KBM-7 (cell line): Measurements from ENCODE around the gene BIN1.

Experiments
- DNase-seq: peaks from one replicate; pipeline ENCODE4 v3.0.0-alpha.2; 2015
- in situ Hi-C: fragments of 300-500 bp; cut with MboI; formaldehyde crosslinking; loops from 2 replicates; pipeline ENCODE4 v1.14.3; 2020; ENCODE audit warnings: low sequenced_read_pairs, low pct_unique_long_range_greater_than_20kb, mixed read lengths

The BIN1 gene

DNA sequence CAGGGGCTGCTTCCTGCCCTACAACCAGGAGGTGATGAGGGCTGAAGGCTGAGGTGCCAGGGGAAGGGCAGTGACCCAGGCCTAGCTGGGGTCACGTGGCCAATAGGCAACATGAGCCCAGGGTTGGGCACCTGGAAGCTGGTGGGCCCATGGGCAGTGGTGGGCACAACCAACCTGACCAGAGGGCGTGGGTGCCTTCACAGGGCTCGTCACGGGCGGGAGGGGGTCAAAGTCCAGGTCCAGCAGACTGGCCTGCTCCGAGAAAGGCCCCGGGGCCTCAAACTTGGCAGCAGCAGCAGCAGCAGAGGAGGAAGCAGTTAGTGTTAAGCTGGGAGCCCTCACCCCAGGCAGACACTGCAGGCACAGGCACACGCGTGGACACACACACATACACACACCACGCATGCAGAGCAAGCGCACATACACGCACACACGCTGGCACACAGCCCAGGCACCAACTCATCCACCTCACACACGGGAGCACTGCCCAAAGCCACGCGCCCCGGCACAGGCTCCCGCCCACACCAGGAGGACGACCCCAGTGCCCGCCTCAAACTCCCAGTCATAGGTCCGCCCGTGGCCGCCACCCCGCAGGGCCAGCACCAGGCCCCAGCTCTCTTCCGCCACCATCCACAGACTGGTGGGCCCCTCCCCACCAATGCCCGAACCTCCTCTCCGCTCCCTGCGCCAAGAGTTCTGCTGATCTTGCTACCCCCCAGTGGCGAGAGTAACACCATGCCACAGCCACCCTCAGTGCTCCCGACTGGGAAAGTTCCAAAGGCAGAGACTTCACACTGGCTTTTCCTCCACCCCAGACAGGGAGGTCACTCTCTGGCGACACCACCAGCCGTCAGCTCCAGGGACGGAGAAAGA is 53.0 kb downstream of the BIN1 start:
- in situ Hi-C loops, result no loop called here
- DNase-seq, result no peak

DNA sequence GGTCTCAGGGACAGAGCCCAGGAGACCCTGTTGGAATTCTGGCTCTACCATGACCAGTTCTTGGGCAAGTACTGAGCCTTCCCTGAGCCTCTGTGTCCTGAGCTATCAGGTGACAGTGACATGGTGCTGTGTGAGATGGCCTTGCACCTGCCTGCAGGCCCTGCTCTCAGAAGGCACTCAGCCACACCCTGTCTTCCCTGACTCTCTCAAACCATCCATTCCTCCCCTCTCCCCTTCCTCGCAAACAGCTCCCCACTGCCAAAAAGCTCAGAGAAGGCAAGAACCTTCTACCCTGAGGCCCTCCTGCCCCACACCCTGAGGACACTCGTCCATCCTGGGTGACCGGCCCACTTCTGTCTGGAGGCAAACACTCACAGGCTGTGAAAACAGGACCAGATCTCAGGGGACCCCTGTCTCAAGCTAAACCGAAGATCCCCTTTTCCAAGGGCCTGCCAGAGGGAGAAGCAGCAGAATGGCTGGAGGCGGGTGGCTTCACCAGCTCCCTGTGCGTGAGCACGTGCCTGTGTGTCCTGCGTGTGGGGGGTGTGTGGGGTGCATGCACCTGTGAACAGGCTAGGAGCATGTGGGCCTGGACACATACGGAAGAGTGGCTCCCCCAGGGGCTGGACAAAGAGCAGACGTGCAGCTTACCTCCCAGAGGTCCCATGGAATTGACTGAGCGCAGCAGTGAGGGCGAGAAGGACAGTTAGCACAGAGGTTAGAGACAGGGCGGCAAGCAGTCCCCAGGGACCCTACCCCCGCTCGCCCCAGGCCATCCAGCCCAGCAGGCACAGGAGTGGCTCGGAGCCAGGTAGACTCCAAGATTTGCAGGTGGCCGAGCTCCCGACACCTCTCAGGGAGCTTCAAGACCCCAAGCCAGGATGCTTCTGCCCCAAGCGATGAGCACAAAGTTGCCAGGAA is 53.9 kb downstream of the BIN1 start:
- in situ Hi-C loops, result no loop called here
- no peak for DNase-seq

DNA sequence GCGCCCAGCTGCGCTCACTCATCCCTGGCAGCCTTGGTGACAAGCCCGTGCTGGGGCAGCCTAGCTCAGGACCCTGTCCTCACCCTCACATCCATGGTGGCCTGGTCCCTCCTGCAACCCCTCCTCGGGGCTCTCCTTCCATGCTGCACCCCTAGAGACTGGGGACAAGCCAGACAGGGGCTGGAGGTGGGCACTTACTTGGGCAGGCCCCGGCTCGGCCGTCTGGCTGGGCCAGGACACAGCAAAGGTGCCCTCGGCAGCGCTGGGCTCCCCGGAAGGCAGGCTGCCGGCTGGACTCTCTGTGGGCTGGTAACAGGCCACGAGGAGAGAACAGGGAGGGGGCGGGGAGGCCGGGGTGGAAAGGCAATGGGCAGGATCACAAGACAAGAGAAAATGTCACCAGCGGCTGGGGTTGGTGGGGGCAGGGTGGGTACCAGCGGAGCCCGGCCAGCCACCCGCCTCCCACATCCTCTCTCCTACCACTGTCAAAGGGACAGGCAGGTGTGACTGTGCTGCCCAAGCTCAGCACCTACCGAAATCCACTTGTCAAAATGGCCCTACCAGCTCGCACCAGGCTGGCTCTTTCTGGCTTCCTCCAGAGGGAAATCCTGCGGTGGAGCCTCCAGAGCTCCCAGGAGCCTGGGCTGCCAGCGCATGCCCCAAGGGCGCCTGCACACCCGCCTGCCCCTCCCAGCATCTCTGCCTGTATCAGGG is 54.7 kb downstream of the BIN1 start:
- in situ Hi-C loops, result no loop called here
- DNase-seq, result no peak

DNA sequence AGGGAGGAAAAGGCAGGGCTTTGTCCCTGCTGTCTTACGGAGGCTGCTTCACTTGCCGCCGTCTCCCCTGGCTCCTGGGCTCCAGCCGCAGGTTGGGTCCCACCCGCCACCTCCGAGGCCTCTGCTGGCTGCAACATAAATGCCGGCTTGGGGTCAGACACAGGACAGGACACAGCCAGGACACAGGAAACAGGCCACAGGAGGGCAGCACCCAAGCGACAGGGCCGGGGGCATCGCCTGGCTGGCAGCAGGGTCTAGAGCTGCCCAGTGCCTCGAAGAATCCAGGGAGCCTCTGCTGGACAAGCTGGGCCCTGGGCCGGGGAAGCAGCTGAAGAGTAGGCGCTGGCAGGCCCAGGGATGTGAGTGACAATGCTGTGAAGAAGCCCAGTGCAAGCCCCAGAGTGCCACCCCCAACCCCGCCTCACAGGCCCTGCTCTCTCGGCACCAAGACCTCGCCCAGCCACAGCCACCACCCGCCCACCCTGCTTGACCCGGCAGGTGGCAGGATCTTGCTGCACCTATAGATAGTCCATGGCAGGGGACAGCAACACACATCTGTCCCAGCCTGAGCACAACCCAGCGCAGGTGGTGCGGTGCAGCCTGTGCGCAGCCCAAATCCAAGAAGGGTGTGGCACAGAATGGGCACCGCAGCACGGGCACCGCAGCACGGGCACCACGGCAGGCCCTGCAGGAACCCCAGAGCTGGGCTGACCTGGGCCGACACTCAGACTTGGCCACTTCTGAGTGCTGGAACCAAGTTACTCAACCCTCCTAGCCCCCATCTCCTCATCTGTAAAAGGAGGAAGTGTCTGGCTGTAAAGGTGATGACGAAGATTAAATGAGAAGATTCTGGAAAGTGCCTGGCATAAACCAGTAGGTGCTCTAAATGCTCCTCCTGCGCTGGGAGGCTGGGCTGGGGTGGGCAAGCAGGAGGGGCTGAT is 55.6 kb downstream of the BIN1 start:
- DNase-seq, result no peak
- in situ Hi-C loops, result no loop called here

DNA sequence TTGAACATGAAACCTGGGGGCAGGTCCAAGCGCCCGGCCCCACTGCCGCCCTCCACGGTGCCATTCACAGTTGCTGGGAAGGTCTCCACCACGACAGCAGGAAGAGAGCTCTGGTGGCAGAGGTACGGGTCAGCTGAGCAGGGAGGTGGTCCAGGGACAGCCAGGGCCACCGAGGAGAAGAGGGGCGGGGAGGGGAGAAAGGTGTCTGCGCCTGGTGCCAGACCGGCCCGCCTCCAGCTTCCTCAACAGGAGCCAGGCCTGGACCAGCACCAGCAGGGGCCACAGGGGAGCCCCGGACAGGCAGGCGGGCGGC is 56.2 kb downstream of the BIN1 start:
- DNase-seq, result no peak
- in situ Hi-C loops, result no loop called here

DNA sequence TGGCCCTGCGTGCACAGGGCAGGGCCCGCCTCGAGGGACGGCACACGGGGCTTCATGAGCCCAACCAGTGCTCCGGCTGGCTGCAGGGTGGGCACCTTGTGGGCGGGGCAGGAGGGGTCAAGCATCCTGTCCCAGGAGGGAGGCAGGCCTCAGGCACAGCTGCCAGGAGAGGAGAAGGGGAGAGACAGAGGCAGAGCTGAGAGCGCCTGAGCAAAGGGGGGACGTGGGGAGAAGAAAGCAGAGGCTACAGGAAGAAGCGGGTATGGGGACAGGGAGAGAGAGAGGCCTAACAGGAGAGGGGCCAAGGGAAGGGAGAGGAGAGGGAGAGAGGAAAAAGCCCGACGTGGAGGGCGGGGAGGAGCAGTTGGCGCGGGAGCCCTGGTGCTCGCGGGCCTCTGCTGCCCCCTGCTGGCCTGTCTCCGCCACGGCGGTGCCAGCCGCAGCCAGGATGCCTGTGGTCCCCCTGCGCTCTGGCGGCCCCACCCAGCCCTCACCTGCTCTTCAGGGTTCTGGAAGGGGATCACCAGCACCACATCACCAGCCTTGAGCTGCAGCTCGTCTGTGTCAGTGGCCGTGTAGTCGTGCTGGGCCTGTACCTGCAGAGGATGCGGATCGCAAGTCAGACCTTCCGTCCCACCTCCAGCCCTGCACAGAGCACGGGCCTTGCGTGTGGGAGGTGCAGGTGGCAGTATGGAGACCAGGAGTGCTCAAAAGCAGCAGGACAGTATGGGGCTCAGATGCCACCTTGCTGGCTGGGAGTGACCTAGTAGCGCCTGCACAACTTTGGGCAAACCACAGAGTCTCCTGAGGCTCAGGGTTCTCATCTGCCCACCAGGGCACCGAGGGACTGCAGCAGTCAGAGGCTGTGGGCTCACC is 56.8 kb downstream of the BIN1 start:
- peak; percentile 62 for DNase-seq
- in situ Hi-C loops, result no loop called here

DNA sequence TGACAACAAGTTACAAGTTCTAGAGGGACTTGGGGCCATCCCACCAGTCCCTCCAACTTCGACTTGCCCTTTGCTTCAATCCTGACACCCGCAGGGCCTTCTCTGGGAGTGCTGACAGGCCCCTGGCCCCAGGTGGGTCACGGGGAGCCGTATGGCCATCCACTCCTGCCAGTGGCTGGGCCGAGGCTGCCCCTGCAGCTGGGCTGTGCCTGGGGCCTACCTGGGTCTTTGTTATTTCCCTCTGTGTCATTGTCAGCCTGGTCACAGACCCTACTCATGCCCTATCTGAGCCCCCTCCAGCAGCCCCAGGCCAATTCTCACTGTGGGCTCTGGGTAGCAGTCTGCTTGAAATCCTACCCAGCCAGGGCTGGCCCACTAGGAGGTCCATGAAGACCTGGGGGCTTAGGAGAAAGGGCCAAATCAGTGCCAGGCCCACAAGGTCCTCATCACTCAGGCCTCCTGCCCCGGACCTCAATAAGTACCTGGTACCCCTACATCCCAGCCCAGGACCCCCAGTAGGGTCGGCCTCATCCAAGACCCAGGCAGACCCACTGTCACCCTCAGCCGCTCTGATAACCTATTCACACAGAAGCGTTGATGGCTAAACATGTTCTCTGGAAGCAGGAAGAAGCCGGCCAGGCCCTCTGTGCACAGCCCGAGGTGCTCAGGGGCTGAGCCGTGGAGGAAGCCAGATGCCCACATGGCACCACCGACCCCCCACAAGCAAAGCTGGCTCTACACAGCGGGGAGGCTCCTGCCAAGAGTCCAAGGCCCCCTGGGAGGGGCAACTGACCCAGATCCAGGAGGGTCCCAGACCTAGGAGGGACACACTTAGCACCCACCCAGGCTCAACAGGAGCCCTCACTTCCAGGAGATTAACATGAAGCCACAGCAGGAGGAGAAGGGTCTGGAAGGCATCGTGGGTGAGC is 57.7 kb downstream of the BIN1 start:
- in situ Hi-C loops, result no loop called here
- DNase-seq, result no peak

DNA sequence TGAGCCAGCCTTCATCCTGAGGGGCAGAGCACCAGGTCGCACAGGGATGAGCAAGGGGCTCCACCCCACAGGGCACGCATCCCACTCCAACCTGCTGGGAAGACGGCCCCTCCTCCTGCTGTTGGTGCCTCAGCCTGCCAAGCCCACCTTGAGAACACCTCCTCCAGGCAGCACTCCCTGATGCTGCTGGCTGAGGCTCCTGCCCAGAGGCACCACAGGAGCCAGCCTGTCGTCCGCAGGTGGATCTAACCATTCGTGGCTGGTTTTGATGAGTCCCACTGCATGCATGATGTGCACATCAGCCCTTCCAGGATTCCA is 58.4 kb downstream of the BIN1 start:
- no peak for DNase-seq
- in situ Hi-C loops, result no loop called here

DNA sequence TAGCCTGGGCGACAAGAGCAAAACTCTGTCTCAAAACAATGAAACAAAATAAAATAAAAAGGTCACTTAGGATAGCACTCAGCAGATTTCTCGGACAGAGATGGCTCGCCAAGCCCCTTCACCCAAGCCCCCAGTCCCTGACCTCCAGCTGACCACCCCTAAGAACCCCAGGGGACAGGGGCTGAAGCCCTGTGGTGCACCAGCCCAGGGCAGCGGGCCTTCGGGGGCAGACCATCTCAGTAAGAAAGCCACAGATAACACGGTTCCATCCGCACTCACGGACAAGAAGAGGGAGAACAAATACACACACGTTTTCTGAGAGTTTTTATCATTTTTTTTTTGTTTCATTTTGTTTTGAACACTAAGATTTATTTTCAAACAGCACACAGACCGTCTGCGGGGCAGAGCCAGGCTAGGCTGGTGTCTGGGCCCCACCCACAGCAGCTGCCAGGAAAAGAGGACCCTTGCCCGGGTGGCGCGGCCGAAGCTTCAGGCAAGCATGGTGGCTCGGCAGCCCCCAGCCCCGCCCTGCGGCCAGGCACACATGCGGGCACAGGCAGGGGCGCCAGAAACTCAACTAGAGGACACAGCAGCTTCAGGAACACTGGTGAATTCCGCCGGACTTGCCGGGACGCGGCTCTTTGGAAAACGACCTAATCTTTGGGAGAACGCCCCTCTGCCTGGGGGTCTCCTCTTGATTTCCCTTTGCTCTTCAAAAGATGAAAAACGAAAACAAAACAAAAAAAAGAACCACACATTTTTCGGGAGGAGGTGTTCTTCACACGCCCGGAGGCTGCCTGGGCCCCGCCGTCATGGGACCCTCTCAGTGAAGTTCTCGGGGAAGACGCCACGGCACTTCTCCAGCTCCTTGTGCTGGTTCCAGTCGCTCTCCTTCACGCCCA is 59.0 kb downstream of the BIN1 start:
- DNase-seq, result no peak
- in situ Hi-C loops, result no loop called here

DNA sequence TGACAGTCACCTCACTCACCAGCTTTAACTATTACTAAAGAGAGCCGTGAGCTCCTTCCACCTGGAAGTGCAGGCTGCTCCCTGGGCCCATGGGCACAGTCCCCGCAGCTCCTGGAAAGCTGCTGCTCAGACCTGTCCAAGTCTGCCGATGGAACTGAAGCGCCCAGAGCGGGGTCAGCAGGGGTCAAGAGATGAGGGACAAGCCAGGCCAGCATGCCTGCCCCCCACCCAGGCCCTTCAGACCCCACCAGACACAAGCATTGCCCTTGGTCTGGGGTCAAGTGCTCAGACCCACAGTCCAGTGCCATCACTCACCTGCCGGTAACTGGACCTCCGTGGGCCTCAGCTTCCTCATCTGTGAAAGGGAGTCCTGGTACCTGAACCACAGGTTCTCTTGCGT is 59.9 kb downstream of the BIN1 start:
- DNase-seq, result no peak
- in situ Hi-C loops, result no loop called here

DNA sequence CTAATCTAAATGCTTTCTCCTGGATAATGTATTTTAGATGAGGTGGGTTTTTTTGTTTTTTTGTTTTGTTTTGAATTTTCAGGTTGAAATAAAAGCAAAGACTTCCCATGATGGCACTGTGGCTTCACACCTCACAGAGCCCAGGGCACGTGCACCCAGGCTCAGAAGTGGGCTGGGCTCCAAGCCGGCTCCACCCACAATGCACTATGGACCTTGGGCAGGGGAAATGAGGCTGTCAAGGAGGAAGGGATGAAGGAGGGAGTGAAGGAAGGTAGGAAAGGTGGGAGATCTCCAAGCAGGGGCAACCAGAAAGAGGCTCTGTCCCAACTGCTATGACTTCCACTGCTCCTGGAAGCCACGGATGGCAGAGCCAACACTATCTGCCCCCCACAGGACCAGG is 60.4 kb downstream of the BIN1 start:
- in situ Hi-C loops, result no loop called here
- no peak for DNase-seq

DNA sequence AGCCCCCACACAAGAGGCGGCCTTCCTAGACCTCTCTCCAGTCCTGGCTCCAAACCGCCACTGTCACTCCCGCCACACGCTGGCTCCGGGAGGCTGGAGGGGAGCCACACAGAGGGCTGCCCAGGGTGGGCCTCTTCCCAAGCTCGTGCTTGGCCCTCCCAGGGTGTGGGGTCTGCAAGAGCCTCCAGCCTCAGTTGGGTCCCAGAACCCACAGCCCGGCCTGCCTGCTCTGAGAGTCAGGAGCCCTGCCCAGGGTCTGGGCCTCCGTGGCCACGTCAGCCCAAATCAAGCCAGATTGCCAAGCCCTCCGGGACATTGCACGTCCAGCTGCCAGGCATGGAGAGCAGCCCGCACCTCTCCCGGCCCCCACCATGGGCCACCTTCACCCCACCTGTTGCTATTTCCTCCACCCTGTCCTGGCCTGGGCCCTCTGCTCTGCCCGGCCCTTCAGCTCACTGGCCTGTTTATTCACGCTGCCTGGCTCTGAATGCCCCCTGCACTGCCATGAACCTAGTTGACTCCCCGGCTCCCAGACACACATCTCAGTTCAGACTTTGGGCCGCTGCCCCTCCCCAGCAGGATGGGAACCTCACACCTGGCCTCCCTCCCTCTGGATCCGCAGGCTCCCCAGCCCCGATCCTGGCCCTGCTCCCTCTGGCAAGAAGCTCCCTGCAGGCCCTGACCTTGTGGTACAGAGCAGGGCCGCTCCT is 61.0 kb downstream of the BIN1 start:
- no peak for DNase-seq
- in situ Hi-C loops, result no loop called here

DNA sequence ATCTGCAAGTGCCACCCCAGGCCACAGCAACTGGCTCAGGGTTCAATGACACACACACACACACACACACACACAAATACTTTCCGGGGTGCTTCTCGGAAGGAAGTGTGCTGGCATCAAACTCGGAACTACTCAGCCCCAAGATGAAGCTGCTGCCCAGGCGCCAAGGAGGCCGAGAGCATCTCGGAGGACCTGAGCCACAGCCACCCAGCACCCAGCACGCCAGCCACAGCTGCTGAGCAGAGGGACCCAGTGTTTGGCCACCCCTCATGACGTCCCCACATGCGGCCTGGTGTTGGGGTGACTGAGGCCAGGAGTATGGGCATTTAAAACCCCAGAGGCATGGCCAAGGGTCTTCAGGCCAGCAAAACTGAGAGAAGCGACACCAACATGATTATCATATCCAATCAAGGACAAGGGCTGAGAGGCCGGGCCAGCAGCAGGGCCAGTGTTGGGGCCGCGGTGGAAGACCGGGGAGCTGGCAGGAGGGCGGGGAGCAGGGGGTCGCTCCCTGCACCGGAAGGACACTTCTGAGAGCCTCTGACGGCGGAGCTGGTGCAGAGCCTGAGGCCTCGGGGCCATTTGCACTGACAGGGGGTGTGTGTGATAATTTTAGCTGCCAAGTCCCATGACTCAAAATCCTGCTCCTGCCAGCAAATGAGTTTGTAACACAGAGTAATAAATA is 61.8 kb downstream of the BIN1 start:
- no peak for DNase-seq
- in situ Hi-C loops, result no loop called here

DNA sequence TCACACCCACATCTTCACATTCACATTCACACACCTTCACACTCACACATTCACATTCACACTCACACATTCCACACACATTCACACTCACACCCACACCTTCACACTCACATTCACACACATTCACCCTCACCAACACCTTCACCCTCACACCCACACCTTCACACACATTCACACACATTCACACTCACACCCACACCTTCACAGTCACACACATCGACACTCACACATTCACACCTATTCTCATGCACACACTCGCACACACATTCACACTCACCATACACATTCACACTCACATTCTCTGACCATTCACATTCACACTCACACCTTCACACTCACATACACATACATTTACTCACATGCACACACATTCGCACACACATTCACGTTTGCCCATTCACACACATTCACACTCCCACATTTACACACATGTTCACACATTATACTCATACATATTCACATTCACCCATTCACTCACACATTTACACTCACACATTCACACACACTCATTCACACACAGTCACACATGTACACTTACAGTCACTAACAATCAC is 62.7 kb downstream of the BIN1 start:
- no peak for DNase-seq
- in situ Hi-C loops, result no loop called here
